ENCODE measurements around the gene SPP2. TPM values are rescaled to one million over a fixed set of nuclear protein-coding genes. Genes with fewer than 3 reads are reported as not detected.

Gene SPP2
- total RNA-seq, 1 experiment from 2014 or later: not detected

GRCh38 chr2:234033174-234033573 lies 17.3 kb upstream of the SPP2 start:
- H3K27me3 ChIP-seq (ENCODE audit: insufficient read depth, low read length): no peaks in the 10 kb centered on the region
- H3K9me3 ChIP-seq (ENCODE audit: control insufficient read depth, low read depth, low read length): no peaks in the 10 kb centered on the region
- no peak for DNase-seq
- H4K8ac ChIP-seq (replicated peaks; ENCODE audit: insufficient read length, low read depth, low read length): no peak overlapping the region
- H3K27ac ChIP-seq (ENCODE audit: insufficient read length, low read depth, low read length): no peak overlapping the region
- peaks cover 4 to 5% of the 10 kb centered on the region in 2 experiments; a peak in 3 of 5 replicates for H3K9me3 Mint-ChIP-seq
- H3K36me3 Mint-ChIP-seq (ENCODE audit: insufficient read depth in 1 of 3, low read depth in 3 of 3): peaks cover 0 to 4% (median 0%) of the 10 kb centered on the region in 3 experiments; a peak in 1 of 7 replicates
- H3K27me3 Mint-ChIP-seq (ENCODE audit: low read depth): peaks cover 8% of the 10 kb centered on the region; the same call in 1 of the 2 replicates
- H3K4me1 ChIP-seq (ENCODE audit: insufficient read depth, low read length): no peaks in the 10 kb centered on the region
- no peak overlapping the region for H3K14ac ChIP-seq (ENCODE audit: insufficient read depth, low read length)
- H2BK20ac ChIP-seq (ENCODE audit: low read depth, low read length, poor library complexity, severe bottlenecking): no peak overlapping the region
- H3K27ac Mint-ChIP-seq: no peak overlapping the region
- H3K18ac ChIP-seq (ENCODE audit: insufficient read length, low read depth, low read length): no peak overlapping the region
- TF ChIP-seq CTCF (conservative IDR thresholded peaks at IDR 0.05): no peak
- H3K4me2 ChIP-seq (ENCODE audit: insufficient read depth, insufficient read length, low read length): no peak overlapping the region
- no peak overlapping the region for H3T11ph ChIP-seq (ENCODE audit: low read length)
- no CpG with 5 or more reads among the region's 3 CpGs for WGBS (ENCODE audit: extremely low coverage, insufficient read length, low lambda C conversion rate)
- no peak overlapping the region for H3K23ac ChIP-seq (ENCODE audit: insufficient read length, low read depth, low read length)
- H2AK5ac ChIP-seq (ENCODE audit: insufficient read length, low read length): no peak overlapping the region
- no peaks in the 10 kb centered on the region for H3K4me1 Mint-ChIP-seq
- H3K4ac ChIP-seq (ENCODE audit: low read depth, low read length): no peak overlapping the region
- H3K79me1 ChIP-seq (ENCODE audit: insufficient read depth, low read depth, low read length, poor library complexity, severe bottlenecking): no peaks in the 10 kb centered on the region
- no peak overlapping the region for H3K4me3 Mint-ChIP-seq
- H2BK5ac ChIP-seq (ENCODE audit: insufficient read length, low read length): no peak overlapping the region
- no peaks in the 10 kb centered on the region for H3K23me2 ChIP-seq (ENCODE audit: insufficient read length, low read depth, low read length, poor library complexity, severe bottlenecking)
- H4K5ac ChIP-seq (ENCODE audit: insufficient read length, low read depth, low read length): no peak overlapping the region
- H2BK15ac ChIP-seq (ENCODE audit: low read depth, low read length): no peak overlapping the region
- no peak overlapping the region for H2BK120ac ChIP-seq (ENCODE audit: low read depth, low read length, poor library complexity, severe bottlenecking)
- no peak overlapping the region for H2AFZ ChIP-seq (ENCODE audit: low read length)
- H3K9ac ChIP-seq (ENCODE audit: extremely low read depth, insufficient read length, low read length): no peak overlapping the region
- no peaks in the 10 kb centered on the region for H3K79me2 ChIP-seq (ENCODE audit: insufficient read depth, low read length)
- no peak overlapping the region for H2BK12ac ChIP-seq (ENCODE audit: insufficient read length, low read depth, low read length)
- no peak overlapping the region for H3K56ac ChIP-seq (ENCODE audit: insufficient read length, low read depth, low read length)
- H4K20me1 ChIP-seq (ENCODE audit: control insufficient read depth, insufficient read depth, insufficient read length): no peaks in the 10 kb centered on the region
- H4K91ac ChIP-seq (ENCODE audit: insufficient read length, low read depth, low read length): no peak overlapping the region

Data from H9 (cell line).